Measurements from ENCODE around the gene P2RX7.
"Not testable (repeated sequence)": the region's sequence is repeated elsewhere in the genome, so short reads cannot be mapped to it uniquely, and the experiment has no call there.

Gene P2RX7

DNA sequence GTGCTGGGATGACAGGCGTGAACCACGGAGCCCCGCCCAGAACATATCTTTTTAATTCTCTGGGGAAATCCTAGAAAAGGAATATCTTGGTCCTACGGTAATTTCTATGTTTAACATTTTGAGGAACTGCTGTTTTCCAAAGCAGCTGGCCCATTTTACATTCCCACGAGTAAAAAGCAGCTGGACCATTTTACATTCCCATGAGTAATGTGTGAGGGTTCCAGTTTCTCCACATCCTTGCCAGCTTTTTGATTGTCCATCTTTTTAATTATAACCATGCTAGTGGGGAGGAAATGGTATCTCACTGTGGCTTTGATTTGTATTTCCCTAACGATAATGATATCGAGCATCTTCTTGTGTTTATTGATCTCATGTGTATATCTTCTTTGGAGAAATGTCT, 72.8 kb downstream of the P2RX7 start:
- DNase-seq (ENCODE audit: low spot score), result no peak

GRCh38 chr12:121208571-121208970, 75.9 kb downstream of the P2RX7 start:
- not testable (repeated sequence) for DNase-seq (ENCODE audit: low spot score)

- no peak for DNase-seq (ENCODE audit: low spot score)
These were observed 76.5 kb downstream of the P2RX7 start for GRCh38 chr12:121209221-121209620.

DNA sequence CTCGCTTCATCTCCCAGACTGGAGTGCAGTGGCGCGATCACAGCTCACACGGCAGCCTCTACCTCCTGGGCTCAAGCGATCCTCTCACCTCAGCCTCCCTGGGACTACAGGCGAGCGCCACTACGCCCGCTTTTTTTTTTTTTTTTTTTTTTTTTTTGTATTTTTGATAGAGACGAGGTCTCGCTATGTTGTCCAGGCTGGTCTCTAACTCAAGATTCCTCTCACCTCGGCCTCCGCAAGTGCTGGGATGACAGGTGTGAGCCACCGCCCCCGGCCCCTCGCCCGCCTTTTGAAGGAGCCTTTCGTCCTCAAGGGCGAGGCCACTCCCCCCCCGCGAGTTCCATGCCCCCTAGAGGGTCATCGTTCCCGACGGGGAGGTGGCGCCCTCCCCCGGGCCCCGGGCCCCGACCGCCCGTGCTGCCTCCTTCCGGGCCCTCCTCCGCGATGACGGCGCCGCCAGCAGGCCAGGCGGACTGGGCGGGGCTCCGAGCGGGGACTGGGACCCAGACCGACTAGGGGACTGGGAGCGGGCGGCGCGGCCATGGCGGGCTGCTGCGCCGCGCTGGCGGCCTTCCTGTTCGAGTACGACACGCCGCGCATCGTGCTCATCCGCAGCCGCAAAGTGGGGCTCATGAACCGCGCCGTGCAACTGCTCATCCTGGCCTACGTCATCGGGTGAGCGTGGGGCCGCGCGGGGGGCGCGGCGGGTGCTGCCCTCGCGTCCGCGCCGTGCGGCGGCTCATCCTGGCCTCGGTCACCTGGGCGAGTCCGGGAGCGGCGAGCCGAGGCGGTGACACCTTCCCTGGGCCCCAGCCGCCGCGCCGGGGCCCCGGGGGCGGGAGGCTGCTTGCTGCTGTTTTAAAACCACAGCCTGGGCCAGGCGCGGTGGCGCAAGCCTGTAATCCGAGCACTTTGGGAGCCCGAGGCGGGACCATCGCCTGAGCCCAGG, 77.2 kb downstream of the P2RX7 start, which contains the start of gene P2RX4:
Gene P2RX4, plus strand, starts transcription at position 506 of the 949 bp plus-strand sequence. Its CDS starts 36 bp downstream, at position 542.
- peak; percentile 74 for DNase-seq (ENCODE audit: low spot score)

GRCh38 chr12:121212875-121213274, 80.2 kb downstream of the P2RX7 start:
- DNase-seq (ENCODE audit: low spot score), result no peak

DNA sequence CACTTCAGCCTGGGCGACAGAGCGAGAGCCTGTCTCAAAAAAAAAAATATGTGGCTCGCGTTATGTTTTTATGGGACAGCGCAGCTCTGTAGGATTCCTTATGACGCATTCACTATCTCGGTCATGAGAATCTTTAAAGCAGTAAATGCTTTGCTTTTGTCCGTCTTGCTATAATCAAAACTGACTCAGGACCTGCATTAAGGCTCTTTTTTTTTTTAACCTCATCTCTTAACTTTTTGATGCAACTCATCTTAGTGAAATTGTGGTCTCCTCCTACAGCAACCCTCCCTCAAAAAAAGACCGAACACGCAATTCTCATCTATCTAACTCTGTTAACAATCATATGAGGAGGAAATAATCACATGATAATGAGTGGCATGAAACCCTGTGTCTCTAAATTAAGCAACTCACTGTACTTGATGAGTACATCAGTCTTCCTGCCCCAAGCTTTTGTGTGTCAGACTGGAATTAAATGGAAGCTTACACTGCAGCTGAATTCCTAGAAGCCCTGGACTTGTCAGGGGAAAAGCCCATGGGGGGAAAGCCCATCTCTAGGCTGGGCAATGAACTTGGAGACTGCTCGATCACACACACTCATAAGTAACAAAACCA, 81.6 kb downstream of the P2RX7 start:
- DNase-seq (ENCODE audit: low spot score), result no peak

DNA sequence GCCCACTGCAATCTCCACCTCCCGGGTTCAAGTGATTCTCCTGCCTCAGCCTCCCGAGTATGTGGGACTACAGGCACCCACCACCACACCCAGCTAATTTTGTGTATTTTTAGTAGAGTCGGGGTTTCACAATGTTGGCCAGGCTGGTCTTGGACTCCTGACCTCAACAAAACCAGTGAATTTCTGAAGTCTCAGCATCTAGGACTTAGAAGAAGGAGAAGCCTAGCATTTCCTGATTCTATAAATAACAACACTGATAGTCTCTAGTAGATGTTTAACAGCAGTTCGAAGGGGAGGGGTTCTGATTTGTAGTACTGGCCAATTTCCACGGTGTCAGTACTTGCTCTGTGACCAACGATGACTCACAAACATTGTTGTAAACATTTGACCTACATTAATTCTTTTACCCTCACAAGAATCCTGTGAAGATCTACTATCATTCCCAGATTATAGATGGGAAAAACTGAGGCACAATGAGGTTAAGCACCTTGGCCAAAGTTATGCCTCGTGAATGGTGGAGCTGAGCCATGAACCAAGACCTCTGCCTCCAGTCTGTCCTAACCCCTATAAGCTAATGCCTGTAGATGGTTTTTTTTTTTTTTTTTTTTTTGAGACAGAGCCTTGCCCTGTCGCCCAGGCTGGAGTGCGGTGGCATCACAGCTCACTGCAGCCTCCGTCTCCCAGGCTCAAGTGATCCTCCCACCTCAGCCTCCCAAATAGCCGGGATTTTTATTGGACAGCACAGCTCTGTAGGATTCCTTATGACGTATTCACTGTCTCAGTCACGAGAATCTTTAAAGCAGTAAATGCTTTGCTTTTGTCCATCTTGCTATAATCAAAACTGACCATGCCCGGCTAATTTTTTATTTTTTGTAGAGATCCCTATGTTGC, 82.4 kb downstream of the P2RX7 start:
- DNase-seq (ENCODE audit: low spot score), result no peak

- no peak for DNase-seq (ENCODE audit: low spot score)
These were observed 83.4 kb downstream of the P2RX7 start for GRCh38 chr12:121216102-121216501.

GRCh38 chr12:121217063-121217462, 84.4 kb downstream of the P2RX7 start:
- no peak for DNase-seq (ENCODE audit: low spot score)

DNA sequence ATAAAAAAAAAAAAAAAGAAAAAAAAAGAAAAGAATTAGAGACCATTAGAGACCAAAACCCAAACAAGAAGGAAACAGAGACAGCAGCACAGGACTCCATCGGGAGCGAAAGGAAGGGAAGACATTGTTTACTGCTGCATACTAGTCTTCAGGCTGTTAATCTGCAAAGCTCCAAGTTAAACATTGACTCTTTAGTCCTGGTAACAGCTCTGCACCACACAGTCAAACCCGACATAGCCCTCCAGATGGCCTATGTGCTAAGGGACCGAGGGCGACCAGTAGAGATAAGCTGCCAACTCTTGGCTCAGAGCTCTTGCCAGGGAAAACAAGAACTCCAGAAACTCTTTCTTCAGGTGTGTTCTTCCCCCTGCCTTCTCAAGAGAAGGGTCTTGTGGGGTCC, 85.1 kb downstream of the P2RX7 start:
- peak; percentile 60 for DNase-seq (ENCODE audit: low spot score)

- DNase-seq (ENCODE audit: low spot score), result no peak
These were observed 86.1 kb downstream of the P2RX7 start for GRCh38 chr12:121218588-121219352.

GRCh38 chr12:121219353-121219986, 86.8 kb downstream of the P2RX7 start:
- DNase-seq (ENCODE audit: low spot score), result no peak

- no peak for DNase-seq (ENCODE audit: low spot score)
These were observed 90.2 kb downstream of the P2RX7 start for GRCh38 chr12:121222847-121223246.

DNA sequence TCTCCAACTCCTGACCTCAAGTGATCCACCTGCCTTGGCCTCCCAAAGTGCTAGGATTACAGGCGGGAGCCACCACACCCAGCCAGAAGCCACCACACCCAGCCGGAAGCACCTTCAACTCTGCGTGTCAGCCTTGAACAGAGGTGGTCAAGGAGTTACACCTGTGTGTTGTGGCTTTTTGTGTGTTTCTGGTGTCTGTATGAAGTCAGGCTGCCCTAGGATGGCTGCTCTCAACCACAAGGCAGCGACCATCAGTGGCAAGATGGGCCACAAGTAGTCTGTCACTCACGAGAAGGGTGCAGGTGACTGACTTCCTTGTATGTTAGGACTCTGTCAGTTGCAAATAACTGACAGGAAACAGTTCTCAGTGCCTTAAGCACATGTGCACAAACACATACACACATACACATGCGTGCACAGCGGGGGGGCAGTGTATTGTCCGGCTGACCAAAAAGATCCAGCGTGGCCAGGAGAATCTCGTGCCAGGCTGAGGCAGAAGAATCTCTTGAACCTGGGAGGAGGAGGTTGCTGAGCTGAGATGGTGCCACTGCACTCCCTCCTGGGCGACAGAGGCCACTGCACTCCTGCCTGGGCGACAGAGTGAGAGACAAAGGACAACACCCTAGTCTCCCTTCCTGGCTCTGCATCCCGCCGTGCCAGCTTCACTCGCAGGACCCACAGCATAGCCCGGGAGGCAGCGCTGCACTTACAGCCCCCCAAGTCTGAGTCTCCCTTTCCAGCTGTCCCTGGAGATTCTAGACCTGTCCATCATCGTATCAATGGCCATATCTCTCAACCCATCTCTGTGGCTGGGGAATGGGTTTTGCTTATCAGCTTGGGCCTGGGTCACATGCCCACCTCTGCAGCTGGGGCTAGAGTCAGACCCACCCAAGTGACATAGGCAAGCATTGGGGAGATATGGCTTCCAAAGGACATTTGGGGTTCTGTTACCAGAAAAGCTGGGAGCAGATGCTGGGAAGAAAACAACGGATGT, 90.9 kb downstream of the P2RX7 start:
- peak; percentile 70 for DNase-seq (ENCODE audit: low spot score)

- DNase-seq (ENCODE audit: low spot score), result no peak
These were observed 91.9 kb downstream of the P2RX7 start for GRCh38 chr12:121224591-121224990.

- no peak for DNase-seq (ENCODE audit: low spot score)
These were observed 93.7 kb downstream of the P2RX7 start for GRCh38 chr12:121226399-121226798.

DNA sequence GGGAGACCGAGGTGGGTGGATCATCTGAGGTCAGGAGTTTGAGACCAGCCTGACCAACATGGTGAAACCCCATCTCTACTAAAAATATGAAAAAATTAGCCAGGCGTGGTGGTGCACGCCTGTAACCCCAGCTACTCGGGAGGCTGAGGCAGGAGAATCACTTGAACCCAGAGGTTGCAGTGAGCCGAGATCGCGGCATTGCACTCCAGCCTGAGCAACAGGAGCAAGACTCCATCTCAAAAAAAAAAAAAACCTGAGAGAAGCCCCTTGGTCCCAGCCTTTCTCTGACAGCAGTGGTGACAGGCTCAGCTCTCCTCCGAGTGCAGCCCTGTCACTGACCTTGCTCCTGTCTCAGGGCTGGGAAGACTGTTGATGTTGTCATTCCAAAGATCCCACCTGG, 94.2 kb downstream of the P2RX7 start:
- DNase-seq (ENCODE audit: low spot score), result not testable (repeated sequence)

- DNase-seq (ENCODE audit: low spot score), result no peak
These were observed 94.6 kb downstream of the P2RX7 start for GRCh38 chr12:121227294-121227693.

DNA sequence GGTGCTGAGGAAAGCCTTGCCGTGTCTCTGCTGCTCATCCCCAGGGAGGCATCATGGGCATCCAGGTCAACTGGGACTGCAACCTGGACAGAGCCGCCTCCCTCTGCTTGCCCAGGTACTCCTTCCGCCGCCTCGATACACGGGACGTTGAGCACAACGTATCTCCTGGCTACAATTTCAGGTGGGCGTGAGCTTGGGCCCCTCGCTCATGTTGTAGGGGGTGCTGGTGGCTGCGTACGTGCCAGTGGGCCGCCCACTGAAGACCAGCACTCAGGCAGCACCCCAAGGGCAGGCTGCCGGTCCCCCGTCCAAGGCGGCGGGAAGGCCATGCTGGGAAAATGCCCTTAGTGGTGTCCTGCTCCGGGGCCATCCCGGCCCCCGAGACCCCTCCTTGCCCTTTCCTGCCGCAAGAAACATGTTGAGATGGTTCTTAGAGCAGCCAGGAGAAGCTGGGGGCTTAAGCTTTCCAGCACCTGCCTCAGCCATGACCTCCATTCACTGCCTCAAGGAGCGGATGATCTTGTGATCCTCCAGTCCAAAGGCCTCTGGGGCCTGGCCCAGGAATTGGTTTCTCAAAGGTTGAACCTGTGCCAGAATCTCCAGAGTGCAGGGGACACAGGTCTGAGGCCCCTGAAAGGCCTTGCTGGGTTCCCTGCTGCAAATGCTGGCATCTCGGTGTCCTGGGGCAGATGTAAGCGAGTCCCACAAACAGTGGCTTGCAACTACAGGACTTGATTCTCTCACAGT, 96.4 kb downstream of the P2RX7 start:
- no peak for DNase-seq (ENCODE audit: low spot score)

Data from cerebellar cortex (tissue), 1 donor.